Upper lobe of left lung (tissue), 4 donors: ENCODE data around the gene EEIG2.

ENCODE experiments used
- CTCF ChIP-seq, 6 experiments: fragments of 450-650 bp in 4 of 6; fragments of 200-600 bp in 2 of 6; sonication (generic) in 2 of 6; IDR thresholded peaks; one replicate each; pipeline ENCODE4 v1.5.1; 2016 to 2019; ENCODE audit warnings: antibody characterized with exemption in 6 of 6
- EP300 ChIP-seq, 4 donors: sonication (generic); formaldehyde crosslinking; IDR thresholded peaks; one replicate each; pipeline ENCODE4 v1.5.1; 2017; ENCODE audit warnings: antibody characterized with exemption in 4 of 4, control low read depth in 2 of 4
- POLR2A ChIP-seq, 4 donors: fragments of 450-650 bp; IDR thresholded peaks; one replicate each; pipeline ENCODE4 v1.5.1; 2016 to 2017; ENCODE audit warnings: antibody characterized with exemption in 4 of 4, mild to moderate bottlenecking in 2 of 4
- POLR2AphosphoS5 ChIP-seq, 2 donors: sonication (generic); formaldehyde crosslinking; IDR thresholded peaks; one replicate each; pipeline ENCODE4 v1.5.1; 2017; ENCODE audit warnings: antibody characterized with exemption in 2 of 2

GRCh38 chr1:108568589-108568988 is 8.7 kb downstream of the EEIG2 start:
- no peak for TF ChIP-seq CTCF (IDR thresholded peaks at IDR 0.05)
- no peak for TF ChIP-seq POLR2A (IDR thresholded peaks at IDR 0.05)
- TF ChIP-seq EP300 (IDR thresholded peaks at IDR 0.05): no peak
- no peak for TF ChIP-seq POLR2AphosphoS5 (IDR thresholded peaks at IDR 0.05)
